Stomach (tissue), 9 donors: ENCODE results near the gene AP1G1. TPM values are rescaled to one million over a fixed set of nuclear protein-coding genes. Genes with fewer than 3 reads are reported as not detected.
A peak's percentile ranks its signal among the peaks of the same experiment; 100 is the strongest.

Experiments used
- DNase-seq, 2 donors: peaks; one replicate each; pipeline versions ENCODE4 v3.0.0 to v3.0.0-alpha.2; 2013 to 2019
- H3K27ac ChIP-seq, 5 donors: fragments of 200-600 bp in 4 of 5; sonication (generic) in 4 of 5; one replicate each; pipeline ENCODE4 v1.5.1; 2013 to 2019; ENCODE audit warnings: mild to moderate bottlenecking in 1 of 5, moderate library complexity in 1 of 5
- H3K27me3 ChIP-seq, 3 donors: fragments of 200-600 bp; sonication (generic); one replicate each; pipeline ENCODE4 v1.5.1; 2017 to 2019; ENCODE audit warnings: mixed run types in 1 of 3
- H3K36me3 ChIP-seq, 4 donors: fragments of 200-600 bp; sonication (generic); 1 replicate in 3 of 4; 2 replicates in 1 of 4; pipeline ENCODE4 v1.5.1; 2016 to 2019
- H3K4me1 ChIP-seq, 4 donors: fragments of 200-600 bp; sonication (generic); one replicate each; pipeline ENCODE4 v1.5.1; 2016 to 2019
- H3K4me3 ChIP-seq, 4 donors: fragments of 200-600 bp; sonication (generic) in 3 of 4; one replicate each; pipeline ENCODE4 v1.5.1; 2016 to 2019; ENCODE audit warnings: mild to moderate bottlenecking in 1 of 4
- H3K9me3 ChIP-seq, 4 donors: fragments of 200-600 bp; sonication (generic); one replicate each; pipeline ENCODE4 v1.5.1; 2016 to 2019
- CTCF ChIP-seq, 7 experiments: fragments of 450-650 bp in 4 of 7; fragments of 200-600 bp in 3 of 7; sonication (generic) in 3 of 7; IDR thresholded peaks; one replicate each; pipeline ENCODE4 v1.5.1; 2016 to 2019; ENCODE audit warnings: antibody characterized with exemption in 7 of 7, control low read depth in 2 of 7, mild to moderate bottlenecking in 1 of 7
- EP300 ChIP-seq: sonication (generic); formaldehyde crosslinking; IDR thresholded peaks from one replicate; pipeline ENCODE4 v1.6.1; 2017; ENCODE audit warnings: antibody characterized with exemption
- POLR2A ChIP-seq, 4 donors: fragments of 450-650 bp; IDR thresholded peaks; one replicate each; pipeline ENCODE4 v1.6.1; 2016; ENCODE audit warnings: antibody characterized with exemption in 4 of 4, control low read depth in 2 of 4, mild to moderate bottlenecking in 1 of 4, moderate library complexity in 1 of 4
- POLR2AphosphoS5 ChIP-seq, 3 donors: sonication (generic); formaldehyde crosslinking; IDR thresholded peaks; one replicate each; pipeline ENCODE4 v1.6.1; 2016; ENCODE audit warnings: antibody characterized with exemption in 3 of 3
- WGBS, 5 donors: extraction: QIAGEN DNeasy Blood & Tissue Kit in 3 of 5; methylation state at CpG; one replicate each; pipeline versions ENCODE4 v1.1.5 to v1.1.7; 2013 to 2018; 5-methylcytosine and 5-hydroxymethylcytosine counted together
- intact Hi-C: fragments of 100-400 bp; cut with DNase I; formaldehyde crosslinking; loops from one replicate; pipeline ENCODE4 v1.15.1; 2023; ENCODE audit warnings: low total_unique reads
- polyA plus RNA-seq, 3 donors: library from polyadenylated mRNA; stranded (reverse); fragments of 200-250 nt; gene quantifications; one replicate each; pipeline ENCODE4 v1.2.3, GENCODE V29; 2013
- total RNA-seq, 5 donors: library from RNA; depleted of rRNA; stranded (reverse); fragments of >200 nt; gene quantifications; one replicate each; pipeline versions ENCODE4 v1.1.0 to v1.2.3, GENCODE V29; 2014 to 2016
- donor health status: healthy with polysubstance abuse.
- donor health status: Bipolar disorder and iron deficiency.
- donor health status: healthy.

The AP1G1 gene
- total and polyA plus RNA-seq, 8 donors, result 11.7 to 198 (median 123) TPM

GRCh38 chr16:71853413-71853812 lies 44.8 kb upstream of the AP1G1 start:
- Histone ChIP-seq H3K9me3 (no peaks in the 10 kb centered on the region), H3K27ac (peak overlapping the region in 1 of 5 donors; percentile 44), H3K27me3 (no peaks in the 10 kb centered on the region), H3K36me3 (peaks cover 41 to 86% (median 78%) of the 10 kb centered on the region in 4 donors), H3K4me3 (no peak overlapping the region), H3K4me1 (peaks cover 0 to 27% (median 7%) of the 10 kb centered on the region in 4 donors)
- DNase-seq, result no peak
- TF ChIP-seq CTCF (IDR thresholded peaks at IDR 0.05) (no peak), POLR2A (IDR thresholded peaks at IDR 0.05) (no peak), POLR2AphosphoS5 (IDR thresholded peaks at IDR 0.05) (no peak), EP300 (no peak)
- intact Hi-C loops, result no loop called here
- 65 to 84% (median 74%) methylated on average over 4 of the region's 4 CpGs for WGBS, 5 donors

GRCh38 chr16:71852561-71852960 lies 43.9 kb upstream of the AP1G1 start:
- Histone ChIP-seq H3K27ac (no peak overlapping the region), H3K9me3 (no peaks in the 10 kb centered on the region), H3K4me1 (peaks cover 3 to 29% (median 8%) of the 10 kb centered on the region in 4 donors), H3K36me3 (peaks cover 43 to 87% (median 82%) of the 10 kb centered on the region in 4 donors), H3K4me3 (no peak overlapping the region), H3K27me3 (no peaks in the 10 kb centered on the region)
- intact Hi-C loops, result no loop called here
- 90 to 100% (median 97%) methylated on average over 4 of the region's 4 CpGs for WGBS, 5 donors
- TF ChIP-seq POLR2AphosphoS5 (IDR thresholded peaks at IDR 0.05) (no peak), CTCF (IDR thresholded peaks at IDR 0.05) (no peak), EP300 (no peak), POLR2A (IDR thresholded peaks at IDR 0.05) (no peak)
- no peak for DNase-seq

GRCh38 chr16:71852158-71852557 lies 43.5 kb upstream of the AP1G1 start:
- peaks cover 43 to 84% (median 80%) of the 10 kb centered on the region in 4 donors for H3K36me3 ChIP-seq
- H3K27ac ChIP-seq, result no peak overlapping the region
- WGBS, 5 donors, result 85 to 97% (median 89%) methylated on average over 3 of the region's 3 CpGs

GRCh38 chr16:71851746-71852145 lies 43.1 kb upstream of the AP1G1 start:
- H3K4me1 ChIP-seq, result peaks cover 6 to 37% (median 17%) of the 10 kb centered on the region in 4 donors
- H3K27me3 ChIP-seq, result no peaks in the 10 kb centered on the region
- TF ChIP-seq POLR2AphosphoS5 (IDR thresholded peaks at IDR 0.05) (no peak), EP300 (no peak), CTCF (IDR thresholded peaks at IDR 0.05) (no peak), POLR2A (IDR thresholded peaks at IDR 0.05) (no peak)
- intact Hi-C loops, result no loop called here
- H3K9me3 ChIP-seq, result no peaks in the 10 kb centered on the region
- no peak for DNase-seq
- H3K27ac ChIP-seq, result no peak overlapping the region
- WGBS, 5 donors, result 92 to 96% (median 95%) methylated on average over 8 of the region's 8 CpGs
- H3K4me3 ChIP-seq, result no peak overlapping the region
- peaks cover 43 to 84% (median 79%) of the 10 kb centered on the region in 4 donors for H3K36me3 ChIP-seq

More at GRCh38 chr16:71852158-71852557, 43.5 kb upstream of the AP1G1 start:
- intact Hi-C loops, result no loop called here
- Histone ChIP-seq H3K27me3 (no peaks in the 10 kb centered on the region), H3K4me3 (no peak overlapping the region), H3K9me3 (no peaks in the 10 kb centered on the region), H3K4me1 (peaks cover 6 to 33% (median 13%) of the 10 kb centered on the region in 4 donors)
- TF ChIP-seq POLR2A (IDR thresholded peaks at IDR 0.05), result no peak
- no peak for TF ChIP-seq EP300
- no peak for TF ChIP-seq CTCF (IDR thresholded peaks at IDR 0.05)
- no peak for TF ChIP-seq POLR2AphosphoS5 (IDR thresholded peaks at IDR 0.05)
- no peak for DNase-seq
